Measurements from ENCODE around the gene RPAIN. TPM values are rescaled to one million over a fixed set of nuclear protein-coding genes. Genes with fewer than 3 reads are reported as not detected.

The RPAIN gene
- total and polyA plus RNA-seq, 2 donors from 2014 or later: 34.0 to 36.1 TPM

DNA sequence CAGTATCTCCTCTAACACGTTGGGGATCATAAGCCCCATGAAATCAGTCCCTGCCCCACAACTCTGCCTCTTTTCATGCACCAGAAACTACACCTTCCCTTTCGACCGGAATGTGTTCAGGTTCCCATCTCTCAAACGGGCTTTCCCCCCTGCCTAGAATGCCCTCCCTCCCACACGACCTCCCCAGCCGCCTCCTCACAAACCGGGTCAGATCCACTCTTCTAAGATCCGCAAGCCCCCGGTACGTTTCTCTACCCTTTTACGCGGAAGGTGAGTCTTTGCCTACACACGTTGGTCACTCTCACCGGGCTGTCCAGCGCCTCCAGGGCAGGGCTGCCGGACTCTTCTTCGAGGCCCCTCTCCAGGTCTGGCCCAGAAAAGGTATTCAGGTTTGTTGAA is 48.1 kb downstream of the RPAIN start:
- FAIRE-seq (no peak), DNase-seq (no peak)
- TF ChIP-seq, protein P1, sequence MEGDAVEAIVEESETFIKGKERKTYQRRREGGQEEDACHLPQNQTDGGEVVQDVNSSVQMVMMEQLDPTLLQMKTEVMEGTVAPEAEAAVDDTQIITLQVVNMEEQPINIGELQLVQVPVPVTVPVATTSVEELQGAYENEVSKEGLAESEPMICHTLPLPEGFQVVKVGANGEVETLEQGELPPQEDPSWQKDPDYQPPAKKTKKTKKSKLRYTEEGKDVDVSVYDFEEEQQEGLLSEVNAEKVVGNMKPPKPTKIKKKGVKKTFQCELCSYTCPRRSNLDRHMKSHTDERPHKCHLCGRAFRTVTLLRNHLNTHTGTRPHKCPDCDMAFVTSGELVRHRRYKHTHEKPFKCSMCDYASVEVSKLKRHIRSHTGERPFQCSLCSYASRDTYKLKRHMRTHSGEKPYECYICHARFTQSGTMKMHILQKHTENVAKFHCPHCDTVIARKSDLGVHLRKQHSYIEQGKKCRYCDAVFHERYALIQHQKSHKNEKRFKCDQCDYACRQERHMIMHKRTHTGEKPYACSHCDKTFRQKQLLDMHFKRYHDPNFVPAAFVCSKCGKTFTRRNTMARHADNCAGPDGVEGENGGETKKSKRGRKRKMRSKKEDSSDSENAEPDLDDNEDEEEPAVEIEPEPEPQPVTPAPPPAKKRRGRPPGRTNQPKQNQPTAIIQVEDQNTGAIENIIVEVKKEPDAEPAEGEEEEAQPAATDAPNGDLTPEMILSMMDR (IDR thresholded peaks at IDR 0.05; ENCODE audit: borderline replicate concordance, extremely low read depth, insufficient read depth): no peak
- Histone ChIP-seq H3K4me1 (ENCODE audit: control insufficient read depth in 2 of 3, insufficient read depth in 2 of 3, low read depth in 1 of 3, low read length in 3 of 3) (peaks cover 0 to 8% (median 0%) of the 10 kb centered on the region in 3 donors), H3K4me3 (ENCODE audit: low read length in 3 of 3) (peak overlapping the region; percentile 60 to 83 (median 71)), H3K27ac (ENCODE audit: low read depth in 2 of 2, low read length in 2 of 2) (no peak overlapping the region), H3K9ac (ENCODE audit: low read length in 3 of 3) (peak overlapping the region; percentile 17 to 64 (median 46)), H3K36me3 (ENCODE audit: control insufficient read depth in 2 of 3, insufficient read depth in 3 of 3, low read length in 3 of 3) (peaks cover 0 to 4% (median 0%) of the 10 kb centered on the region in 3 donors), H3K27me3 (ENCODE audit: control insufficient read depth, insufficient read depth, low read length) (no peaks in the 10 kb centered on the region), H3K9me3 (ENCODE audit: control insufficient read depth in 2 of 3, insufficient read depth in 1 of 3, low read length in 3 of 3) (no peaks in the 10 kb centered on the region)
- intact Hi-C loops (cut with DNase I): no loop called here

DNA sequence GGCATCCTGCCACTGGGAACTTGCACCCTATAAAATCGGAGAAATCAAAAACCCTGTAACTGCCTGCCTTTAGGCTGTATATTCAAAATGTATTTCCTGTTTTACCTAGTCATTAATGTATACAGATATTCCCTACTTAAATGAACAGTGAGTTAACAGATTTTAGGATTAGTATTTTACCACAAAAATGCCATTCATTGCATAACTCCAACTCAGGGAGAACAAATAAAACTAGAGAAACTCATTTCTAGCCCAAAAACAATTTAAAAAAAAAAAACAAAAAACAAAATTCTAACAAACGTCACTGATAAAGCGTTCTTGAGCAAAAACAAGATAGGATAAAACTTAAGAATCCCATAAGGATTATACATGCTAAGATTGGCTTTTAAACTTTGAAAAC is 52.5 kb downstream of the RPAIN start:
- intact Hi-C loops (cut with DNase I): no loop called here
- Histone ChIP-seq H3K36me3 (ENCODE audit: control insufficient read depth in 2 of 3, insufficient read depth in 3 of 3, low read length in 3 of 3) (peaks cover 11 to 29% (median 13%) of the 10 kb centered on the region in 3 donors), H3K4me1 (ENCODE audit: control insufficient read depth in 2 of 3, insufficient read depth in 2 of 3, low read depth in 1 of 3, low read length in 3 of 3) (peaks cover 0 to 5% (median 0%) of the 10 kb centered on the region in 3 donors), H3K9ac (ENCODE audit: low read length in 3 of 3) (no peak overlapping the region), H3K9me3 (ENCODE audit: control insufficient read depth in 2 of 3, insufficient read depth in 1 of 3, low read length in 3 of 3) (no peaks in the 10 kb centered on the region), H3K27me3 (ENCODE audit: control insufficient read depth, insufficient read depth, low read length) (no peaks in the 10 kb centered on the region), H3K27ac (ENCODE audit: low read depth in 2 of 2, low read length in 2 of 2) (no peak overlapping the region), H3K4me3 (ENCODE audit: low read length in 3 of 3) (no peak overlapping the region)
- DNase-seq (no peak), FAIRE-seq (no peak)
- TF ChIP-seq, protein P1 (IDR thresholded peaks at IDR 0.05; ENCODE audit: borderline replicate concordance, extremely low read depth, insufficient read depth): no peak

DNA sequence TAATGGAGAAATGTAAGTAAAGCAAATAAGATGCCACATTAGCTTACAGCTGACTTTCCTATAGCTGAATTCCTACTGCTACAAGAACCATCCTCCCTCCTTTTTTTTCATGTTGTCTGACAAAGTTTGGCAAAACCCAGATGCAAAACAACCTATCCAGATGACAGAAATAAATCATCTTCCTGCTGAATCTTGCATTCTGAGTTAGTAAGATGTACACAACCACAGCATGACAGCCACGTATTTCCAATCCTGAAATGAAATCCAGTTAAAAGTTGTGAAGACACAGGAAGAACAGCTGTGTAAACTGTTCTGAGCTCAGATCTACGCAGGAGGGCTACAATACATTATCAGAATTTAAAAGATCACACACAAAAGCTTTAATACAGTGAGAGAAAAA is 53.9 kb downstream of the RPAIN start:
- TF ChIP-seq, protein P1 (IDR thresholded peaks at IDR 0.05; ENCODE audit: borderline replicate concordance, extremely low read depth, insufficient read depth): no peak
- Histone ChIP-seq H3K27me3 (ENCODE audit: control insufficient read depth, insufficient read depth, low read length) (no peaks in the 10 kb centered on the region), H3K4me3 (ENCODE audit: low read length in 3 of 3) (no peak overlapping the region), H3K27ac (ENCODE audit: low read depth in 2 of 2, low read length in 2 of 2) (no peak overlapping the region), H3K9ac (ENCODE audit: low read length in 3 of 3) (no peak overlapping the region), H3K9me3 (ENCODE audit: control insufficient read depth in 2 of 3, insufficient read depth in 1 of 3, low read length in 3 of 3) (no peaks in the 10 kb centered on the region), H3K4me1 (ENCODE audit: control insufficient read depth in 2 of 3, insufficient read depth in 2 of 3, low read depth in 1 of 3, low read length in 3 of 3) (no peaks in the 10 kb centered on the region), H3K36me3 (ENCODE audit: control insufficient read depth in 2 of 3, insufficient read depth in 3 of 3, low read length in 3 of 3) (peaks cover 18 to 43% (median 18%) of the 10 kb centered on the region in 3 donors)
- intact Hi-C loops (cut with DNase I): no loop called here
- no peak for DNase-seq
- FAIRE-seq: no peak

DNA sequence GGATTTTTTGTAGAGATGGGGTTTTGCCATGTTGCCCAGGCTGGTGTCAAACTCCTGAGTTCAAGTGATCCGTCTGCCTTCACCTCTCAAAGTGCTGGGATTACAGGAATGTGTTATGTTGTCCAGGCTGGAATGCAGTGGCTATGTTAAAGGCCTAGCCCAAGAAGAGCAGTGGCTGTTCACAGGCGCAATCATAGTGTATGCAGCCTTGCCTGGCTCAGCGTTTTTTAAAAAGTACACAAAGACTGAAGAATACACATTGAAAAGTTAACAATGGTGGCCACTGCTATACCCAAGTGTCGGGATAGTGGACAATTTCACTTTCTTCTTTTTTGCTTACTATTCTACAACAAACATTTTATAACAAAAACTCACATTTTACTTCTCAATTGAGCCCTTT is 59.0 kb downstream of the RPAIN start:
- Histone ChIP-seq H3K27me3 (ENCODE audit: control insufficient read depth, insufficient read depth, low read length) (no peaks in the 10 kb centered on the region), H3K9me3 (ENCODE audit: control insufficient read depth in 2 of 3, insufficient read depth in 1 of 3, low read length in 3 of 3) (no peaks in the 10 kb centered on the region), H3K27ac (ENCODE audit: low read depth in 2 of 2, low read length in 2 of 2) (no peak overlapping the region), H3K4me1 (ENCODE audit: control insufficient read depth in 2 of 3, insufficient read depth in 2 of 3, low read depth in 1 of 3, low read length in 3 of 3) (no peaks in the 10 kb centered on the region), H3K9ac (ENCODE audit: low read length in 3 of 3) (no peak overlapping the region), H3K36me3 (ENCODE audit: control insufficient read depth in 2 of 3, insufficient read depth in 3 of 3, low read length in 3 of 3) (peaks cover 25 to 56% (median 40%) of the 10 kb centered on the region in 3 donors), H3K4me3 (ENCODE audit: low read length in 3 of 3) (no peak overlapping the region)
- intact Hi-C loops (cut with DNase I): no loop called here
- DNase-seq (no peak), FAIRE-seq (no peak)
- TF ChIP-seq, protein P1 (IDR thresholded peaks at IDR 0.05; ENCODE audit: borderline replicate concordance, extremely low read depth, insufficient read depth): no peak
